GM12878 (cell line): ENCODE results near the gene FPR1. TPM values are rescaled to one million over a fixed set of nuclear protein-coding genes. Genes with fewer than 3 reads are reported as not detected.

Source experiments
- ATAC-seq: fragments of 200-7000 bp; cut with Tn5 transposase; 3 replicates; pipeline ENCODE4 v1.9.1; 2020; ENCODE audit warnings: mild to moderate bottlenecking, moderate library complexity
- BruUV-seq: library from RNA; stranded (reverse); fragments of 400-500 nt; replicated peaks from 2 replicates; lab custom pipeline; 2021; lab: Mats Ljungman, UMichigan
- CTCF ChIA-PET: fragments of 300-600 bp; sonication (Branson Sonifier 250); formaldehyde crosslinking; extraction: SDS; loops from one replicate; lab custom pipeline; 2021; ENCODE audit warnings: inconsistent platforms; lab: Yijun Ruan, JAX
- POLR2A ChIA-PET: fragments of 350-600 bp; formaldehyde crosslinking; extraction: SDS; loops from one replicate; lab custom pipeline; 2021; ENCODE audit warnings: inconsistent platforms; lab: Charles Lee
- RAD21 ChIA-PET: fragments of 300-600 bp; sonication (Branson Sonifier 250); formaldehyde crosslinking; loops from one replicate; lab custom pipeline; 2023; ENCODE audit warnings: antibody characterized with exemption; ENCODE audit not compliant: unreplicated experiment; lab: Charles Lee
- SMC1A ChIA-PET: fragments of 300-600 bp; sonication (Branson Sonifier 250); formaldehyde crosslinking; loops from one replicate; lab custom pipeline; 2023; ENCODE audit not compliant: unreplicated experiment, uncharacterized antibody; lab: Charles Lee
- DNase-seq: peaks from one replicate; pipeline ENCODE4 v3.0.0-alpha.2; 2011; ENCODE audit warnings: low read depth, low spot score
- FAIRE-seq: peaks from 3 replicates; lab custom pipeline; 2011; peaks lifted over from hg19 to GRCh38; lab: Jason Lieb, UNC
- H2AFZ ChIP-seq: 2 replicates; pipeline ENCODE4 v1.6.0; 2011; ENCODE audit warnings: low read depth, low read length, control low read depth; ENCODE audit not compliant: control insufficient read depth
- H3K27ac ChIP-seq: 2 replicates; pipeline ENCODE4 v1.5.1; 2011; ENCODE audit warnings: control low read depth; ENCODE audit not compliant: control insufficient read depth, insufficient read depth
- H3K27me3 ChIP-seq, 2 experiments: replicated peaks in 1 of 2; 2 replicates each; pipeline versions ENCODE4 v1.6.0 to v1.6.1; 2011; ENCODE audit warnings: low read length in 1 of 2; ENCODE audit not compliant: control insufficient read depth in 2 of 2, insufficient read depth in 2 of 2
- H3K36me3 ChIP-seq, 2 experiments: 2 replicates each; pipeline ENCODE4 v1.5.1; 2011; ENCODE audit warnings: low read length in 1 of 2; ENCODE audit not compliant: control insufficient read depth in 2 of 2, insufficient read depth in 2 of 2
- H3K4me1 ChIP-seq: 2 replicates; pipeline ENCODE4 v1.6.1; 2011; ENCODE audit warnings: mild to moderate bottlenecking, low read length, moderate library complexity, mixed read lengths; ENCODE audit not compliant: control insufficient read depth, insufficient read depth
- H3K4me2 ChIP-seq: 2 replicates; pipeline ENCODE4 v1.6.0; 2011; ENCODE audit warnings: control low read depth; ENCODE audit not compliant: control insufficient read depth, insufficient read depth
- H3K4me3 ChIP-seq: fragments of 200-600 bp; sonication (generic); 2 replicates; pipeline ENCODE4 v1.5.1; 2016
- H3K79me2 ChIP-seq: 2 replicates; pipeline ENCODE4 v1.6.0; 2011; ENCODE audit warnings: low read length; ENCODE audit not compliant: control insufficient read depth, insufficient read depth
- H3K9ac ChIP-seq: 2 replicates; pipeline ENCODE4 v1.8.0; 2011; ENCODE audit warnings: low read length, control low read depth, mixed read lengths; ENCODE audit not compliant: control insufficient read depth, insufficient read depth
- H3K9me3 ChIP-seq: replicated peaks from 3 replicates; pipeline ENCODE4 v1.5.1; 2011; ENCODE audit warnings: mild to moderate bottlenecking, low read length; ENCODE audit not compliant: control insufficient read depth, insufficient read depth
- H4K20me1 ChIP-seq: 2 replicates; pipeline ENCODE4 v1.6.0; 2011; ENCODE audit not compliant: control insufficient read depth, insufficient read depth
- FOXM1 ChIP-seq: IDR thresholded peaks from 2 replicates; pipeline ENCODE4 v1.6.1; 2012; ENCODE audit warnings: low read depth, mild to moderate bottlenecking, inconsistent platforms, low read length, moderate library complexity
- MYB ChIP-seq: fragments of 150-350 bp; IDR thresholded peaks from 2 replicates; pipeline ENCODE4 v1.6.1; 2014; ENCODE audit warnings: mild to moderate bottlenecking, low read depth, low read length, borderline replicate concordance
- WGBS: methylation state at CpG from one replicate; pipeline ENCODE4 v1.1.6; 2016; ENCODE audit warnings: low lambda C conversion rate; ENCODE audit not compliant: insufficient replicate concordance, insufficient coverage; ENCODE audit errors: missing lambda C conversion rate; 5-methylcytosine and 5-hydroxymethylcytosine counted together
- in situ Hi-C: fragments of 300-500 bp; cut with MboI; formaldehyde crosslinking; loops from 9 replicates; pipeline ENCODE4 v1.14.3; 2018; ENCODE audit warnings: mixed read lengths
- intact Hi-C: fragments of 100-400 bp; cut with micrococcal nuclease; formaldehyde crosslinking; loops from one replicate; pipeline ENCODE4 v1.14.2; 2022; ENCODE audit not compliant: unreplicated experiment
- polyA plus RNA-seq, 11 experiments: library from polyadenylated mRNA; depleted of rRNA in 4 of 11; unstranded in 6 of 11; stranded (reverse) in 5 of 11; fragments of >200 nt; fragmentation: Nextera tagmentation in 4 of 11; fragmentation: Illumina TruSeq in 1 of 11; extraction: Ambion mirVana in 4 of 11; extraction: Trizol in 1 of 11; gene quantifications; 1 replicate in 1 of 11; 2 replicates in 10 of 11; pipeline versions ENCODE4 v1.2.1 to v1.2.3, GENCODE V29; 2011 to 2016; ENCODE audit warnings: inconsistent platforms in 2 of 11, missing spikeins in 2 of 11, low read depth in 1 of 11
- total RNA-seq, 4 experiments: library from RNA; depleted of rRNA in 3 of 4; stranded (reverse); fragments of >200 nt in 3 of 4; fragmentation: Illumina TruSeq in 1 of 4; extraction: Trizol in 1 of 4; gene quantifications; 2 replicates each; pipeline versions ENCODE4 v1.2.1 to v1.2.3, GENCODE V29; 2013 to 2021
- TF ChIP-seq, protein P1 (sequence below): fragments of 450-650 bp; IDR thresholded peaks from 2 replicates; pipeline ENCODE4 v1.6.1; 2017; ENCODE audit warnings: low read depth, mild to moderate bottlenecking, moderate library complexity
- TF ChIP-seq, protein P2 (sequence below): IDR thresholded peaks from 2 replicates; pipeline ENCODE4 v1.6.1; 2011; ENCODE audit warnings: borderline replicate concordance, low read depth, mild to moderate bottlenecking, moderate library complexity, low read length; ENCODE audit not compliant: insufficient read depth, poor library complexity, severe bottlenecking
- TF ChIP-seq, protein P3 (sequence below), 3 experiments: IDR thresholded peaks in 2 of 3; conservative IDR thresholded peaks in 1 of 3; 2 replicates each; pipeline ENCODE4 v1.5.1; 2011; ENCODE audit warnings: low read depth in 3 of 3, low read length in 3 of 3, mild to moderate bottlenecking in 3 of 3, control low read depth in 2 of 3, moderate library complexity in 2 of 3, inconsistent platforms in 1 of 3, mixed read lengths in 1 of 3; ENCODE audit not compliant: control insufficient read depth in 2 of 3, insufficient read depth in 1 of 3; ENCODE audit errors: extremely low read depth in 1 of 3
- TF ChIP-seq, protein P4 (sequence below): fragments of 450-650 bp; IDR thresholded peaks from 2 replicates; pipeline ENCODE4 v1.6.1; 2018; ENCODE audit warnings: borderline replicate concordance, mild to moderate bottlenecking; ENCODE audit not compliant: partially characterized antibody

Gene FPR1
- total and polyA plus RNA-seq, 10 of the 15 experiments (the other 5 are each of a cell fraction or from before 2014, with no cell fraction given), result not detected

DNA sequence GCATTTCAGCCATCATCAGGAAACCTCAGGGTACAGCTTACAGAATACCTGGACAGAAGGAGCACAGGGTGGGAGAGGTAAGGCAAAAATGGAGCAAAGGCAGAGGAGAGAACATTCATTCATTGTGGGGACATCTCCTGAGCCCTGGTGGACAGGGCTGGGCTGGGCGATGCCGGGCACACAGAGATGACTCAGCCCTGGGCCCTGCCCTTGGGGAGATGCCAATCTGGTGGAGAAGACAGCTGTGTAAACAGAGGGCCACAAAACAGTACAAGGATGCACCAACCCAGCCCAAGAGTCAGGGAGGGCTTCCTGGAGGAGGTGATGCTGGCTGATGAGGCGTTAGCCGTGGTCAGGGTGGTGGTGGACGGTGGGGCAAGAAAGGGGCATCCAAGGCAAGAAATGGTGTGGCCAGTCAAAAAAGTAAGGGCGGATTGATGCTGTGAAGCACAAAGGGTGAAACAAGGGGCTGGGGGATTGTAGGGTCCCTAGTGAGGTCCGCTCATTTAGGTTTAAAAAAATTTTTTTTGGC is 24.3 kb downstream of the FPR1 start (continued):
- TF ChIP-seq, protein P1, sequence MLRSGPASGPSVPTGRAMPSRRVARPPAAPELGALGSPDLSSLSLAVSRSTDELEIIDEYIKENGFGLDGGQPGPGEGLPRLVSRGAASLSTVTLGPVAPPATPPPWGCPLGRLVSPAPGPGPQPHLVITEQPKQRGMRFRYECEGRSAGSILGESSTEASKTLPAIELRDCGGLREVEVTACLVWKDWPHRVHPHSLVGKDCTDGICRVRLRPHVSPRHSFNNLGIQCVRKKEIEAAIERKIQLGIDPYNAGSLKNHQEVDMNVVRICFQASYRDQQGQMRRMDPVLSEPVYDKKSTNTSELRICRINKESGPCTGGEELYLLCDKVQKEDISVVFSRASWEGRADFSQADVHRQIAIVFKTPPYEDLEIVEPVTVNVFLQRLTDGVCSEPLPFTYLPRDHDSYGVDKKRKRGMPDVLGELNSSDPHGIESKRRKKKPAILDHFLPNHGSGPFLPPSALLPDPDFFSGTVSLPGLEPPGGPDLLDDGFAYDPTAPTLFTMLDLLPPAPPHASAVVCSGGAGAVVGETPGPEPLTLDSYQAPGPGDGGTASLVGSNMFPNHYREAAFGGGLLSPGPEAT, result no peak

DNA sequence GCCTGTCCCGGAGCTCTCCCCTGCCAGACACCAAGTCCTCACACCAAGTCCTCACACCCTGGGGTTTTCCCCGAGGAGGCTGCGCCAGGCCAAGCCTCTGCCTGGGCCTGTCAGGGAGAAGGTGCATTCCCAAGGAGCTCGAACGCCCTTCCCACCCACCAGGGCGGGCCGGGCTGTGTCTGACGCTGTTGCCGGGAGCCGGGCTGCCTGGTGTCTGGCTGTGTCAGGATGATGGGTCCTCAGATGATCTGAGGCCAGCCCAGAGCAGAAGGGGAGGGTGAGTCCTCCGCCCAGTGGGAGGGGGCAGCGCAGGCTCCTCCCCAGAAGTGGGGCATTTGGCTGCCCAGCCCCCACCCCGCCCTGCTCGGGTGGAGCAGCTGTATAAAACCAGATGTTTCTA is 25.6 kb downstream of the FPR1 start:
- POLR2A ChIA-PET, result no interaction called here
- no peak overlapping the region for H3K4me2 ChIP-seq
- no peak overlapping the region for H3K9ac ChIP-seq
- H3K4me3 ChIP-seq, result no peak overlapping the region
- no peak overlapping the region for H2AFZ ChIP-seq
- peaks cover 4% of the 10 kb centered on the region; the same call in 1 of the 3 replicates for H3K9me3 ChIP-seq
- DNase-seq, result no peak
- BruUV-seq, result no TSS peak
- H3K4me1 ChIP-seq, result no peaks in the 10 kb centered on the region
- SMC1A ChIA-PET, result no interaction called here
- ATAC-seq, result no peak
- RAD21 ChIA-PET, result no interaction called here
- 50% methylated on average over 14 of the region's 14 CpGs for WGBS
- no peaks in the 10 kb centered on the region for H3K27me3 ChIP-seq
- H3K36me3 ChIP-seq, result no peaks in the 10 kb centered on the region
- CTCF ChIA-PET, result no interaction called here
- TF ChIP-seq, protein P2, sequence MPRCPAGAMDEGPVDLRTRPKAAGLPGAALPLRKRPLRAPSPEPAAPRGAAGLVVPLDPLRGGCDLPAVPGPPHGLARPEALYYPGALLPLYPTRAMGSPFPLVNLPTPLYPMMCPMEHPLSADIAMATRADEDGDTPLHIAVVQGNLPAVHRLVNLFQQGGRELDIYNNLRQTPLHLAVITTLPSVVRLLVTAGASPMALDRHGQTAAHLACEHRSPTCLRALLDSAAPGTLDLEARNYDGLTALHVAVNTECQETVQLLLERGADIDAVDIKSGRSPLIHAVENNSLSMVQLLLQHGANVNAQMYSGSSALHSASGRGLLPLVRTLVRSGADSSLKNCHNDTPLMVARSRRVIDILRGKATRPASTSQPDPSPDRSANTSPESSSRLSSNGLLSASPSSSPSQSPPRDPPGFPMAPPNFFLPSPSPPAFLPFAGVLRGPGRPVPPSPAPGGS, result no peak
- TF ChIP-seq, protein P3, sequence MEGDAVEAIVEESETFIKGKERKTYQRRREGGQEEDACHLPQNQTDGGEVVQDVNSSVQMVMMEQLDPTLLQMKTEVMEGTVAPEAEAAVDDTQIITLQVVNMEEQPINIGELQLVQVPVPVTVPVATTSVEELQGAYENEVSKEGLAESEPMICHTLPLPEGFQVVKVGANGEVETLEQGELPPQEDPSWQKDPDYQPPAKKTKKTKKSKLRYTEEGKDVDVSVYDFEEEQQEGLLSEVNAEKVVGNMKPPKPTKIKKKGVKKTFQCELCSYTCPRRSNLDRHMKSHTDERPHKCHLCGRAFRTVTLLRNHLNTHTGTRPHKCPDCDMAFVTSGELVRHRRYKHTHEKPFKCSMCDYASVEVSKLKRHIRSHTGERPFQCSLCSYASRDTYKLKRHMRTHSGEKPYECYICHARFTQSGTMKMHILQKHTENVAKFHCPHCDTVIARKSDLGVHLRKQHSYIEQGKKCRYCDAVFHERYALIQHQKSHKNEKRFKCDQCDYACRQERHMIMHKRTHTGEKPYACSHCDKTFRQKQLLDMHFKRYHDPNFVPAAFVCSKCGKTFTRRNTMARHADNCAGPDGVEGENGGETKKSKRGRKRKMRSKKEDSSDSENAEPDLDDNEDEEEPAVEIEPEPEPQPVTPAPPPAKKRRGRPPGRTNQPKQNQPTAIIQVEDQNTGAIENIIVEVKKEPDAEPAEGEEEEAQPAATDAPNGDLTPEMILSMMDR (IDR thresholded peaks at IDR 0.05 in 2 of 3, conservative IDR thresholded peaks at IDR 0.05 in 1 of 3; ENCODE audit: control insufficient read depth in 2 of 3, extremely low read depth in 1 of 3, insufficient read depth in 1 of 3, low read depth in 3 of 3, low read length in 3 of 3), result no peak
- TF ChIP-seq FOXM1 (no peak), MYB (no peak)
- TF ChIP-seq, protein P4, sequence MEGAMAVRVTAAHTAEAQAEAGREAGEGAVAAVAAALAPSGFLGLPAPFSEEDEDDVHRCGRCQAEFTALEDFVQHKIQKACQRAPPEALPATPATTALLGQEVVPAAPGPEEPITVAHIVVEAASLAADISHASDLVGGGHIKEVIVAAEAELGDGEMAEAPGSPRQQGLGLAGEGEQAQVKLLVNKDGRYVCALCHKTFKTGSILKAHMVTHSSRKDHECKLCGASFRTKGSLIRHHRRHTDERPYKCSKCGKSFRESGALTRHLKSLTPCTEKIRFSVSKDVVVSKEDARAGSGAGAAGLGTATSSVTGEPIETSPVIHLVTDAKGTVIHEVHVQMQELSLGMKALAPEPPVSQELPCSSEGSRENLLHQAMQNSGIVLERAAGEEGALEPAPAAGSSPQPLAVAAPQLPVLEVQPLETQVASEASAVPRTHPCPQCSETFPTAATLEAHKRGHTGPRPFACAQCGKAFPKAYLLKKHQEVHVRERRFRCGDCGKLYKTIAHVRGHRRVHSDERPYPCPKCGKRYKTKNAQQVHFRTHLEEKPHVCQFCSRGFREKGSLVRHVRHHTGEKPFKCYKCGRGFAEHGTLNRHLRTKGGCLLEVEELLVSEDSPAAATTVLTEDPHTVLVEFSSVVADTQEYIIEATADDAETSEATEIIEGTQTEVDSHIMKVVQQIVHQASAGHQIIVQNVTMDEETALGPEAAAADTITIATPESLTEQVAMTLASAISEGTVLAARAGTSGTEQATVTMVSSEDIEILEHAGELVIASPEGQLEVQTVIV, result no peak
- FAIRE-seq, result no peak
- no peaks in the 10 kb centered on the region for H3K79me2 ChIP-seq
- in situ Hi-C loops, result no loop called here
- H4K20me1 ChIP-seq, result no peaks in the 10 kb centered on the region
- no peak overlapping the region for H3K27ac ChIP-seq
- intact Hi-C loops, result no loop called here
